HG02885 (cell line): ENCODE results near the gene LRRC3C.
A peak's percentile ranks its signal among the peaks of the same experiment; 100 is the strongest.
"Not testable (repeated sequence)": the region's sequence is repeated elsewhere in the genome, so short reads cannot be mapped to it uniquely, and the experiment has no call there.

Experiments used
- ATAC-seq: cut with Tn5 transposase; IDR thresholded peaks from one replicate; pipeline ENCODE4 v1.9.1; 2021; ENCODE audit warnings: mild to moderate bottlenecking; ENCODE audit not compliant: unreplicated experiment, poor library complexity

Gene LRRC3C

GRCh38 chr17:39946551-39947330 is 19.2 kb downstream of the LRRC3C start:
- ATAC-seq, result no peak

- ATAC-seq, result not testable (repeated sequence)
These were observed 20.9 kb downstream of the LRRC3C start for GRCh38 chr17:39948489-39948828.

- no peak for ATAC-seq
These were observed 21.5 kb downstream of the LRRC3C start for GRCh38 chr17:39949028-39949427.

GRCh38 chr17:39950871-39951348 is 23.4 kb downstream of the LRRC3C start:
- ATAC-seq, result no peak

- no peak for ATAC-seq
These were observed 24.6 kb downstream of the LRRC3C start for GRCh38 chr17:39951924-39952679.

DNA sequence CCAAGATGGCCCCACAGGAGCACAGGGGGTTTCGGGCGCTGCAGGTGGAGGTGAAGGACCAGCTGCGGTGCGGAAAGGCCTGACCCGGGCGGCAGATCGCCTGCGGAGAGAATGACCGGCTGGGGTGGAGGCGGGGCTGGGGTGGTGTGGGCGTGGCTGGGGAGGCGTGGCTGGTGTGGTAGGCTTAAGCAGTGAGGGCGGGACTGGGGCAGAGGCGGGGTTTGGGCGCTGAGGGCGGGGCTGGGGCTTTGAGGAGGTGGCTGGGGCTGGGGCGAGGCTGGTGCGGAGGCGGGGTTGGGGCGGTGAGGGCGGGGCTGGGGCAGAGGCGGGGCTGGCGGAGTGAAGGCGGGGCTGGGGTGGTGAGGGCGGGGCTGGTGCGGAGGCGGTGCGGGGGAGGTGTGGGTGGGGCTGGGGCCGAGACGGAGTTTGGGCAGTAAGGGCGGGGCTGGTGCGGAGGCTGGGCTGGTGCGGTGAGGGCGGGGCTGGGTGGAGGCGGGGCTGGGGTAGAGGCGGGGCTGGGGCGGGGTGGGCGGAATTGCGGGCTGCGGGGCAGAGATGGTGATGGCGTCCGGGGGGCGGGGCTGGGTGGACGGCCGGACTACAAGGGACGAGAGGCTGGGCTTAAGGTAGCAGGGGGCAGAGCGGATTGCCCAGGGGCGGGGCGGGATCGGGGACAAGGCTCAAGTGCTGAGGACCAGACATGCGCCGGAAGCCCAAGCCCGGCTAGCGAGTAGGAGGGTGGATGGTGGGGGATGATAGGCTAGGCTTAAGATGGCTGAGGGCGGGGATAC is 25.3 kb downstream of the LRRC3C start:
- ATAC-seq, result peak; percentile 78

GRCh38 chr17:39953471-39953888 is 25.9 kb downstream of the LRRC3C start:
- no peak for ATAC-seq

DNA sequence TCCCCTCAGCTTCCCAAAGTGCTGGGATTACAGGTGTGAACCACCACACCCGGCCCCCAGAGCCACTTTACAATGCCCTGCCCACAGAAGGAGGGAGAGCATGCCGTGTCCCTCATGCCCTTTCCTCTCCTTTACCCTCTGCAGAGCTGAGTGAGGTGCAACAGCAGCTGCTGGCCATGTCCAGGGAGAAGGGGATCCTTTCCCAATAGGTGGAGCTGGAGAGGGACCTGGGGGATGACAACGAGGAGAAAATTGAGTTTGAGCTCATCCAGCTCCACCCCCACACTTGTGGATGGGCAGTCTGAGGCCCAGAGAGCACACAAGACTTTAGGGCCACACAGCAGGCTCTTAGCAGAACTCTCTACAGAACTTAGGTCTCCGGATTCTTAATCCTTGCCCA is 27.3 kb downstream of the LRRC3C start:
- ATAC-seq, result no peak

GRCh38 chr17:39955726-39956225 is 28.2 kb downstream of the LRRC3C start:
- no peak for ATAC-seq

DNA sequence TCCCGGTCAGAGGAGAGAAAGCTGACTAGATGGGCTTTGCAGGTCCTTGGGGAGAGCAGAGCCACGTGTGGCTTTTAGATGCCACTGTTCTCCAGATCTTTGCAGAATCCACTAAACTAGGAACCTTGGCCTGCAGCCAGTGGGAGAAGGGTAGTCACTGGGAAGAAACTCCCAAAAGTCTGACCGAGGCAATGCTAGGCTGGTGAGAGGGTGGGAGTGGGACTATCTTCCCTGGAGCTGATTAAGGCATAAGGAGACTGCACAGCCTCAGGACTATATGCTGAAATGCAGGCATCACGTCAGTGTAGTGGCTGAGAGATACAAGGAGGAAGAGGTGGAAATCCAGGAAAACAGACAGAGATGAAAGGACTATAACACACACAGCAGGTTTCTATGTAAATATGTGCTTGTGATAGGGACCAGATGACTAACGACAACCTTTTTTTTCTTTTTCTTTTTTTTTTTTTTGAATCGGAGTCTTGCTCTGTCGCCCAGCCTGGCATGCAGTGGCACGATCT is 33.1 kb downstream of the LRRC3C start:
- ATAC-seq, result no peak

DNA sequence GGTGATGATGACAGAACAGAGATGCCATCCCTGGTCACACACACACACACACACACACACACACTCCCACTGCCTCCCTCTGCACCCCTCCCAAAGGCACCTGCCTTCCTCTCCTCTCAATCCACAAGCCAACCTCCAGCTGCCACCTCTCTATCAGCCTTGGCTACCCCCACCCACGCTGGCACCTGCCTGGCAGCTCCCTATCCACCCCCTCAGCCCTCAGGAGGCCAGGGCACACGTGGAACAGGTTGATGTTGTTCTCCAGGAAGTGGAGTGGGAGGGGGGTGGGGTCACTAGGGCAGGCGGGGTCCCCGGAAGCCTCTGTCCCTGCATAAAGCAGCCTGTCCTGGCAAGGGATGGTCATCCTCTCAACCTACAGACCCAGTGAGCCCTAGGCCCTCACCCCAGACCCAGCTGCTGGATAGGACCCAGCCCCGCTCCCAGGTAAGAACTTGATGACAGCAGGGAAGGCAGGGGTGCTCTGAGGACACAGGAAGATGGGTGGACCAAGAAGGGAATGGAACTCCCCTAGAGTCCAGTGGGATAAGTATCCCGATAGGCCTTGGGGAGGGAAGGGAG is 35.2 kb downstream of the LRRC3C start, which contains the start of gene GSDMA:
GSDMA (plus strand) TSS at position 363 of the 579 bp plus-strand sequence. CDS start 2,684 bp downstream, outside the sequence.
- ATAC-seq, result no peak

DNA sequence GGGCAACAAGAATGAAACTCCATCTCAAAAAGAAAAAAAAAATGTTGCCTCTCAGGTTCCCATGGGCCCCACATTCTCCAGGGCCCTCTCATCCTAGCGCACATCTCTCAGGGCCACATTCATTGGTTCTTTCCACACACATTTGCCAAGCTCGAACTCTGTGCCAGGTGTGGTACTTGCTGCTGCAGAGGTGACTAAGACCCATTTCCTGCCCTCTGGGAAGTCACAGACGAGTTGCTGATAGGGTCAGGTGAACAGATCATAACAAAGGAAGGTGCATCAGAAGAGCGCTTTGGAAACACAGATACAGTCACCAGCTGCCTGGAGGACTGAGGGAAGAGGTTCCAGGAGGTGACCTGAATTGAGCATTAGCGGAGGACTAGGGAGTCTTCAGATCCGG is 36.3 kb downstream of the LRRC3C start:
- no peak for ATAC-seq

GRCh38 chr17:39965017-39965699 is 37.6 kb downstream of the LRRC3C start:
- ATAC-seq, result no peak

GRCh38 chr17:39966771-39967170 is 39.2 kb downstream of the LRRC3C start:
- ATAC-seq, result no peak

DNA sequence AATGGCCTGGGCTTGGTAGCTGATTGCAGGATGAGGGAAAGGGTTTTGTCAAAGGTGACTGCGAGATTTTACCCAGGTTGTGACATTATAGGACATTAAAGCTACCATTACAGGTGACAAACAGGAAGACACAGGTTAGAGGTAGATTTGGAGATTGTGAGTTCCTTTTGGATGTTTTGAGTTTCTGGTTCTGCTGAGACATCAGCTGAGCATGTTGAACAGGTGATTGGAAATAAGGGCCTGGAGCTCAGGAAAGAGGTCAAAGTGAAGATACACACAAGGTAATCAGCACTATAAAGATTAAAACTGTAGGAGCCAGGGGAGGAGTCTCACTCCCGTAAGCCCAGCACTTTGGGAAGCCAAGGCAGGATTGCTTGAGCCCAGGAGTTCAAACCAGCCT is 41.2 kb downstream of the LRRC3C start:
- no peak for ATAC-seq

DNA sequence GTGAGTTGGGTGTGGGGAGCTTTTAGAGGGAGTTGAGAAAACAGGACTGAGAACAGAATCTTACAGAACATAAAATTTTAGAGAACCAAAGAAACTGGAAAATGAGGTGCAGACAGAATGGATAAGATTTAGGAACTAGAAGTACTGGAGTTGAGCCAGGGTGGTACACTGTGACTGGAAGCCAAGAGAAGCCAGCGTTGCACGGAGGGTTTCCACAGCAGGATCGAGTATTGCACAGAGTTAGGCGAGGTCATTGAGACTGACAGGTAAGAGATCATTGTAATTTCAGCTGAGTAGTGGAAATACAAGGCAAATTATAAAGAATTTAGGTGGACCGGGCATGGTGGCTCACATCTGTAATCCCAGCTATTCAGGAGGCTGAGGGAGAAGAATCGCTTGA is 41.8 kb downstream of the LRRC3C start:
- no peak for ATAC-seq

GRCh38 chr17:39970157-39970692 is 42.7 kb downstream of the LRRC3C start:
- ATAC-seq, result no peak

DNA sequence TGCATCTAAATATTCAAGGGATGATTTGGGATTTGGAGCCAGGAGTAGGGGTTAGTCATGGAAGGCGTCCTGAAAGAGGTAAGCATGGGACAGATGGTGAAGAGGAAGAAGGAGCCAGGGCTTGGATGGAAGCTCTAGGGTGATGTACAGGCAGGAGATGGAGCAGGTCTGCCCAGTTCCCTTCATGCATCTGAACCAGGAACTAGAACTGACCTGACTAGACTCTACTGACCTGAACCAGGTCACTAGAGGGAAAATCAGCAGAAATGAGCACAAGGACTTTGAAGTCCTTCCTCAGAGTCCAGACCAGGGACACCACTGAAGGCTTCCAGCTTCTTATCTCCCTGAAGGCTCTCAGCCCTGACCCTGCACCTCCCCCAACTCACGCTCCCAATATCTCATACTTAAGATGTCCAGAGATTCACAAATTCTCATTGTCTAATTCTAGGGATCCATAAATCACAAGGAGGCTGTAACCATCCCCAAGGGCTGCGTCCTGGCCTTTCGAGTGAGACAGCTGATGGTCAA is 43.6 kb downstream of the LRRC3C start:
- ATAC-seq, result no peak

- ATAC-seq, result no peak
These were observed 44.7 kb downstream of the LRRC3C start for GRCh38 chr17:39972271-39972670.
